H1 (cell line): ENCODE measurements around the gene CADM2. TPM values are rescaled to one million over a fixed set of nuclear protein-coding genes. Genes with fewer than 3 reads are reported as not detected.

Source experiments
- CTCF ChIA-PET: fragments of 300-600 bp; sonication (Branson Sonifier 250); formaldehyde crosslinking; loops from one replicate; lab custom pipeline; 2021; ENCODE audit not compliant: partially characterized antibody; lab: Charles Lee
- POLR2A ChIA-PET: fragments of 300-600 bp; sonication (Branson Sonifier 250); formaldehyde crosslinking; loops from one replicate; lab custom pipeline; 2021; ENCODE audit warnings: inconsistent platforms; ENCODE audit not compliant: partially characterized antibody; lab: Charles Lee
- DNase-seq, 2 experiments: peaks; one replicate each; pipeline versions ENCODE4 v3.0.0 to v3.0.0-alpha.2; 2010 to 2022; ENCODE audit warnings: low spot score in 2 of 2, low read depth in 1 of 2, mixed read lengths in 1 of 2
- FAIRE-seq: peaks from 2 replicates; lab custom pipeline; 2011; peaks lifted over from hg19 to GRCh38; lab: Jason Lieb, UNC
- H2AFZ ChIP-seq: 2 replicates; pipeline ENCODE4 v1.8.1; 2012; ENCODE audit warnings: low read length, inconsistent platforms
- H2AK5ac ChIP-seq: 2 replicates; pipeline ENCODE4 v1.6.1; 2013; ENCODE audit warnings: low read depth, low read length
- H2BK120ac ChIP-seq: replicated peaks from 2 replicates; pipeline ENCODE3; 2013; ENCODE audit warnings: low read depth, low read length, inconsistent platforms
- H2BK12ac ChIP-seq: 2 replicates; pipeline ENCODE4 v1.6.1; 2013; ENCODE audit warnings: low read depth, low read length
- H2BK15ac ChIP-seq: 2 replicates; pipeline ENCODE4 v1.6.1; 2013; ENCODE audit warnings: low read length
- H2BK20ac ChIP-seq: 2 replicates; pipeline ENCODE4 v1.6.1; 2013; ENCODE audit warnings: low read length
- H2BK5ac ChIP-seq: 2 replicates; pipeline ENCODE4 v1.6.1; 2013; ENCODE audit warnings: low read depth, low read length
- H3K14ac ChIP-seq: 2 replicates; pipeline ENCODE4 v1.6.1; 2013; ENCODE audit warnings: inconsistent platforms; ENCODE audit not compliant: insufficient read length
- H3K18ac ChIP-seq: 2 replicates; pipeline ENCODE4 v1.6.1; 2013; ENCODE audit warnings: low read length; ENCODE audit errors: extremely low read depth
- H3K23ac ChIP-seq: 2 replicates; pipeline ENCODE4 v1.6.1; 2013; ENCODE audit warnings: inconsistent platforms; ENCODE audit not compliant: insufficient read length
- H3K23me2 ChIP-seq: 2 replicates; pipeline ENCODE4 v1.6.1; 2013; ENCODE audit warnings: low read depth, low read length
- H3K27ac ChIP-seq: 2 replicates; pipeline ENCODE4 v1.6.1; 2011; ENCODE audit warnings: low read depth, low read length, inconsistent platforms
- H3K27me3 ChIP-seq, 4 experiments: replicated peaks in 1 of 4; 1 replicate in 1 of 4; 2 replicates in 3 of 4; pipeline versions ENCODE4 v1.6.1 to v1.8.1; 2011 to 2013; ENCODE audit warnings: low read length in 3 of 4, mild to moderate bottlenecking in 3 of 4, inconsistent platforms in 2 of 4, mixed read lengths in 2 of 4, moderate library complexity in 1 of 4; ENCODE audit not compliant: control insufficient read depth in 3 of 4, insufficient read depth in 3 of 4; ENCODE audit errors: extremely low read depth in 1 of 4
- H3K36me3 ChIP-seq, 4 experiments: 2 replicates each; pipeline versions ENCODE4 v1.6.1 to v1.8.1; 2011 to 2013; ENCODE audit warnings: mild to moderate bottlenecking in 4 of 4, low read length in 3 of 4, moderate library complexity in 2 of 4, control low read depth in 1 of 4, inconsistent platforms in 1 of 4; ENCODE audit not compliant: insufficient read depth in 4 of 4, control insufficient read depth in 2 of 4
- H3K4ac ChIP-seq: replicated peaks from 2 replicates; pipeline ENCODE3; 2013; ENCODE audit warnings: low read length, low read depth, mixed read lengths, inconsistent platforms; ENCODE audit not compliant: insufficient read length
- H3K4me1 ChIP-seq, 4 experiments: replicated peaks in 1 of 4; 1 replicate in 1 of 4; 2 replicates in 3 of 4; pipeline versions ENCODE4 v1.6.1 to v1.8.1; 2011 to 2013; ENCODE audit warnings: low read length in 3 of 4, inconsistent platforms in 2 of 4, mixed read lengths in 1 of 4; ENCODE audit not compliant: insufficient read depth in 4 of 4, control insufficient read depth in 3 of 4
- H3K4me2 ChIP-seq, 2 experiments: 2 replicates each; pipeline versions ENCODE4 v1.6.1 to v1.8.1; 2011 to 2013; ENCODE audit warnings: low read depth in 2 of 2, low read length in 2 of 2, control low read depth in 1 of 2, inconsistent platforms in 1 of 2, mild to moderate bottlenecking in 1 of 2; ENCODE audit not compliant: insufficient read depth in 1 of 2
- H3K4me3 ChIP-seq, 4 experiments: fragments of 200-600, 300-600 bp in 1 of 4; sonication (generic), shearing (Covaris generic), sonication (Bioruptor Twin) in 1 of 4; 2 replicates each; pipeline versions ENCODE4 v1.5.1 to v1.8.1; 2011 to 2016; ENCODE audit warnings: low read length in 4 of 4, low read depth in 3 of 4, control low read depth in 2 of 4, inconsistent platforms in 2 of 4, mild to moderate bottlenecking in 2 of 4, mixed read lengths in 1 of 4, moderate library complexity in 1 of 4; ENCODE audit not compliant: insufficient read depth in 2 of 4; ENCODE audit errors: extremely low read depth in 1 of 4
- H3K56ac ChIP-seq: replicated peaks from 2 replicates; pipeline ENCODE3; 2013; ENCODE audit warnings: low read depth, mild to moderate bottlenecking, mixed read lengths, low read length, inconsistent platforms; ENCODE audit not compliant: insufficient read length
- H3K79me1 ChIP-seq: 2 replicates; pipeline ENCODE4 v1.6.1; 2013; ENCODE audit warnings: low read depth, low read length, control low read depth
- H3K79me2 ChIP-seq, 2 experiments: 2 replicates each; pipeline versions ENCODE4 v1.6.1 to v1.8.1; 2012 to 2013; ENCODE audit warnings: low read length in 2 of 2, mild to moderate bottlenecking in 2 of 2, inconsistent platforms in 1 of 2; ENCODE audit not compliant: insufficient read depth in 2 of 2, control insufficient read depth in 1 of 2
- H3K9ac ChIP-seq, 4 experiments: replicated peaks in 1 of 4; 1 replicate in 1 of 4; 2 replicates in 3 of 4; pipeline versions ENCODE4 v1.6.1 to v1.8.1; 2011 to 2013; ENCODE audit warnings: low read depth in 3 of 4, low read length in 3 of 4, control low read depth in 2 of 4, mild to moderate bottlenecking in 2 of 4, moderate library complexity in 2 of 4, inconsistent platforms in 1 of 4; ENCODE audit errors: extremely low read depth in 1 of 4
- H3K9me3 ChIP-seq, 2 experiments: 2 replicates each; pipeline versions ENCODE4 v1.6.1 to v1.8.1; 2012 to 2013; ENCODE audit warnings: mild to moderate bottlenecking in 2 of 2, moderate library complexity in 2 of 2, control low read depth in 1 of 2, inconsistent platforms in 1 of 2, low read depth in 1 of 2, low read length in 1 of 2, mixed read lengths in 1 of 2; ENCODE audit not compliant: insufficient read depth in 2 of 2
- H4K20me1 ChIP-seq, 2 experiments: replicated peaks in 1 of 2; 2 replicates each; pipeline versions ENCODE3 to v1.8.1; 2011 to 2013; ENCODE audit warnings: inconsistent platforms in 2 of 2, low read length in 2 of 2, mild to moderate bottlenecking in 1 of 2; ENCODE audit not compliant: insufficient read depth in 2 of 2, control insufficient read depth in 1 of 2
- H4K5ac ChIP-seq: 2 replicates; pipeline ENCODE4 v1.6.1; 2013; ENCODE audit warnings: low read length, low read depth, mixed read lengths, inconsistent platforms; ENCODE audit not compliant: insufficient read length
- H4K8ac ChIP-seq: 2 replicates; pipeline ENCODE4 v1.8.0; 2013; ENCODE audit warnings: mild to moderate bottlenecking, moderate library complexity, low read length, inconsistent platforms; ENCODE audit not compliant: insufficient read depth; ENCODE audit errors: extremely low read depth
- H4K91ac ChIP-seq: replicated peaks from 2 replicates; pipeline ENCODE3; 2013; ENCODE audit warnings: low read length, mixed read lengths, inconsistent platforms; ENCODE audit not compliant: insufficient read length
- CEBPB ChIP-seq: IDR thresholded peaks from 2 replicates; pipeline ENCODE4 v1.6.1; 2012; ENCODE audit warnings: low read depth, low read length
- FOSL1 ChIP-seq: IDR thresholded peaks from 2 replicates; pipeline ENCODE4 v1.6.1; 2011; ENCODE audit warnings: mild to moderate bottlenecking, low read depth, low read length, moderate library complexity; ENCODE audit not compliant: insufficient read depth
- GTF2F1 ChIP-seq: IDR thresholded peaks from 2 replicates; pipeline ENCODE4 v1.6.1; 2012; ENCODE audit warnings: low read depth, low read length, improper control_type of control experiment, borderline replicate concordance
- HDAC2 ChIP-seq, 2 experiments: fragments of 300-600 bp in 1 of 2; sonication (generic) in 1 of 2; IDR thresholded peaks; 2 replicates each; pipeline ENCODE4 v1.6.1; 2011 to 2012; ENCODE audit warnings: low read depth in 2 of 2, low read length in 2 of 2, mild to moderate bottlenecking in 2 of 2, moderate library complexity in 2 of 2, borderline replicate concordance in 1 of 2, inconsistent platforms in 1 of 2
- SIRT6 ChIP-seq: IDR thresholded peaks from one replicate; pipeline ENCODE4 v1.7.1; 2012; ENCODE audit warnings: low read length, inconsistent platforms
- SIX5 ChIP-seq: IDR thresholded peaks from 2 replicates; pipeline ENCODE4 v1.6.1; 2011; ENCODE audit warnings: mild to moderate bottlenecking, low read depth, low read length
- YY1 ChIP-seq: IDR thresholded peaks from 2 replicates; pipeline ENCODE4 v1.6.1; 2011; ENCODE audit warnings: low read depth, mild to moderate bottlenecking, low read length
- WGBS, 2 experiments: shearing (Covaris generic) in 1 of 2; methylation state at CpG; one replicate each; pipeline versions ENCODE4 v1.1.6 to v1.1.7; 2013 to 2015; ENCODE audit warnings: low lambda C conversion rate in 2 of 2, mixed read lengths in 2 of 2, inconsistent platforms in 1 of 2, low coverage in 1 of 2, missing lambda C conversion rate in 1 of 2; ENCODE audit not compliant: insufficient replicate concordance in 2 of 2, insufficient coverage in 1 of 2, insufficient read length in 1 of 2; ENCODE audit errors: extremely low coverage in 1 of 2, missing lambda C conversion rate in 1 of 2; 5-methylcytosine and 5-hydroxymethylcytosine counted together
- polyA plus RNA-seq, 7 experiments: library from polyadenylated mRNA; depleted of rRNA in 3 of 7; stranded (reverse) in 5 of 7; unstranded in 2 of 7; fragments of >200 nt in 5 of 7; fragments of 200-250 nt in 2 of 7; gene quantifications; 1 replicate in 5 of 7; 2 replicates in 1 of 7; 4 replicates in 1 of 7; pipeline versions ENCODE4 v1.2.1 to v1.2.3, GENCODE V29; 2011 to 2013; ENCODE audit warnings: missing spikeins in 2 of 7, mixed read lengths in 2 of 7
- total RNA-seq: library from RNA; stranded (reverse); fragmentation: NEBNext Ultra II Directional; extraction: Animal tissue kit (Norgen Biotek cat#: 25700); gene quantifications from 2 replicates; pipeline ENCODE4 v1.2.1, GENCODE V29; 2021

Gene CADM2
- total and polyA plus RNA-seq, 2 of the 8 experiments (the other 6 are each of a cell fraction or from before 2014, with no cell fraction given), result 14.9 to 20.9 TPM

- FAIRE-seq (no peak), DNase-seq (no peak)
- H3K9ac ChIP-seq, result no peak overlapping the region
- no peak overlapping the region for H3K56ac ChIP-seq
- H2AK5ac ChIP-seq, result no peak overlapping the region
- H3K27me3 ChIP-seq, result no peaks in the 10 kb centered on the region
- H3K9me3 ChIP-seq, result no peaks in the 10 kb centered on the region
- H3K18ac ChIP-seq, result no peak overlapping the region
- no peak overlapping the region for H4K8ac ChIP-seq
- H2BK12ac ChIP-seq, result no peak overlapping the region
- H4K5ac ChIP-seq, result no peak overlapping the region
- H3K23ac ChIP-seq, result no peak overlapping the region
- no peak overlapping the region for H2BK5ac ChIP-seq
- H3K4me2 ChIP-seq, result no peak overlapping the region
- H2AFZ ChIP-seq, result no peak overlapping the region
- no peak overlapping the region for H2BK120ac ChIP-seq
- no peaks in the 10 kb centered on the region for H3K23me2 ChIP-seq
- POLR2A ChIA-PET, result no interaction called here
- H3K4me3 ChIP-seq, result no peak overlapping the region
- no peak overlapping the region for H3K14ac ChIP-seq
- H2BK15ac ChIP-seq, result no peak overlapping the region
- no peak overlapping the region for H3K27ac ChIP-seq
- H3K36me3 ChIP-seq, result no peaks in the 10 kb centered on the region
- no peak overlapping the region for H3K4ac ChIP-seq
- 85% methylated on average over 3 of the region's 3 CpGs; no CpG with 5 or more reads in 1 of the 2 experiments for WGBS, 2 experiments
- no peaks in the 10 kb centered on the region for H3K79me1 ChIP-seq
- CTCF ChIA-PET, result no interaction called here
- H4K91ac ChIP-seq, result no peak overlapping the region
- no peaks in the 10 kb centered on the region for H3K4me1 ChIP-seq
- no peak overlapping the region for H2BK20ac ChIP-seq
- H3K79me2 ChIP-seq, result no peaks in the 10 kb centered on the region
- H4K20me1 ChIP-seq, result no peaks in the 10 kb centered on the region
- TF ChIP-seq GTF2F1, result no peak
- TF ChIP-seq FOSL1, result no peak
- TF ChIP-seq CEBPB, result no peak
- TF ChIP-seq SIRT6, result no peak
- no peak for TF ChIP-seq HDAC2 (IDR thresholded peaks at IDR 0.05; ENCODE audit: borderline replicate concordance in 1 of 2, low read depth in 2 of 2, low read length in 2 of 2)
- no peak for TF ChIP-seq YY1
- TF ChIP-seq SIX5, result no peak
Measured at GRCh38 chr3:85662462-85662861, 703.7 kb downstream of the CADM2 start.
